ENCODE results near the gene YARS2.
A peak's percentile ranks its signal among the peaks of the same experiment; 100 is the strongest.
"Not testable (repeated sequence)": the region's sequence is repeated elsewhere in the genome, so short reads cannot be mapped to it uniquely, and the experiment has no call there.

YARS2 gene

DNA sequence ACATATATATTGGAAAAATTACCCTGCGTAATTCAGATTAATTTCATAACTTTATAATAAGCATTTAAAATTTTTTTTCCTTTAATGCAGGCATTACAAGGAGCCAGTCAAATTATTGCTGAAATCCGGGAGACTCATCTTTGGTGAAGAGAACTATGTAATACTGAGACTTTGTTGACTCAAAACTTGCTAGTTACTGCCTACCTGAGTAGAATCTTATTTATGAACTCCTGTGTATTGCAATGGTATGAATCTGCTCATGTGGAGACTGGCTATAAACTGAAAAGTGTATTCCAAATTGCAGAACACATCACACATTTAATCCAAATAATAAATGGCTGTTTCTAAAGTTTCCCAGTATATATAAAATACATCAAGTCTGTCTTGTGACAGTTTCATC is 12.4 kb downstream of the YARS2 start:
- no peak for DNase-seq (ENCODE audit: low spot score)

- no peak for DNase-seq (ENCODE audit: low spot score)
Measured at GRCh38 chr12:32742133-32742532, 13.6 kb downstream of the YARS2 start.

DNA sequence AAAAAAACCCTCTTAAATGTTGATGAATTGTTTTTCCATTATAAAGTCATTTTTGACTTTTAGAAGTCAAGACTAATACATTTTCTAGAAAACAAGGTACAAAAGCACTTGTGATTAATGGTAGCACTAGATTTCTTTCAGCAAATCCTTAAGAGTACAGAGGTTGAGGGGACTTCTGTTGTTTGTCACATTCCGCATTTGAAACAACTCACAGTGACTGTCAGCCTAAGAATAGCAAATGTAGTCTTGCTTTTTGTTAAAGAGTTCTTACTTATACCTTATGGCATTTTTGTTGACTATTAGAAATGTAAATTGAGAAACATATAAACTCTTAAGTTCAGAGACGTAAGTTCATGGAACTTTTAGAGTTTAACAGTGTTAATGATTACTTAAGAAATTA is 16.4 kb downstream of the YARS2 start:
- no peak for DNase-seq (ENCODE audit: low spot score)

DNA sequence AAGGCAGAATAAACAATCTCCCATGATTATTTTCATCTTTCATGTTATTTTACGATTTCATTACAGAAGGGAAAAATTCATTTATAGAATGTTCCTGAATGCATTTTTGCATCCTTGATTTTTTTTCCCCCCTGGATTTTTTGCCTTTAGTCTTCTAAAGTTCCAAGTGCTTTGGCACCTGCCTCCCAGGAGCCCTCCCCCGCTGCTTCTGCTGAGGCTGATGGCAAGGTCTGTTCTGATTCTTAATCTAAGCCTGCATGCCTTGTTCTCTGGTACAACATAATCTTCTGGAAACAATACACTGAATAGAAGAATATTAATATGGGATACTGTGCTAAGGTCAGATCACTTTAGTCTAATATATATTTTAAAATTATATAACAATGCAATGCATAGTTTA is 18.0 kb downstream of the YARS2 start:
- no peak for DNase-seq (ENCODE audit: low spot score)

GRCh38 chr12:32736445-32736844 is 19.3 kb downstream of the YARS2 start:
- DNase-seq (ENCODE audit: low spot score): no peak

- DNase-seq (ENCODE audit: low spot score): no peak
Measured at GRCh38 chr12:32734952-32735351, 20.7 kb downstream of the YARS2 start.

DNA sequence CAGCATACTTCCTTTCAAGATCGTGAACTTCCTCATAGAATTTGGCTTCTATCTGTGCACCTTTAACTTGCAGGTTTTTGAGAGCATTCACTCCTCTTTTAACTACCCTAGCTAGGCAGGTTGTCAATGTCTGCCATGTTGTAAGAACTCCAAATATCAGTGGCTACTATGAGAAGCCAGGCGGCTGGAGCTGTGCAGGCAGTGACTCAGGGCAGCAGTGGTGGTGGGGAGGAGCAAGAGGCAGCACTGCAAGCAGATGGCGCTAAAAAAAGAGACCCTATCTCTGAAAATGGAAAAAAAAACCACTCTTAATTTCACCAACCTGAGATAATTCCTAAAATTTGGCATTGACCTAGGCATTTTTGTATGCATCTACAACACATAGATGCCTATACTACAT is 28.5 kb downstream of the YARS2 start:
- DNase-seq (ENCODE audit: low spot score): no peak

GRCh38 chr12:32726286-32726685 is 29.4 kb downstream of the YARS2 start:
- no peak for DNase-seq (ENCODE audit: low spot score)

- DNase-seq (ENCODE audit: low spot score): not testable (repeated sequence)
Measured at GRCh38 chr12:32725308-32725707, 30.4 kb downstream of the YARS2 start.

- no peak for DNase-seq (ENCODE audit: low spot score)
Measured at GRCh38 chr12:32718926-32719325, 36.8 kb downstream of the YARS2 start.

DNA sequence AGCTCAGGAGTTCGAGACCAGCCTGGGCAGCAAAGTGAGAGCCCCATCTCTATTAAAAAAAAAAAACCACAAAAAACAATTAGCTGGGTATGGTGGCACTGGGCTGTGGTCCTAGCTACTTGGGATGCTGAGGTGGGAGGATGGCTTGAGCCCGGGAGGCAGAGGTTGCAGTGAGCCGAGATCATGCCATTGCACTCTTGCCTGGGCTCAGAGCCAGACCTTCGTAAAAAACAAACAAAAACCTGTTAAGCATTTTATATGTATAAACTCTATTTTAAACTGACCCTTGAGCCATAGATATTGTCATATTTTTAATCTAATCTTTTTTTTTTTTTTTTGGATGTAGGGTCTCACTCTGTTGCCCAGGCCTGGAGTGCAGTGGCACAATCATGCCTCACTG is 40.9 kb downstream of the YARS2 start:
- DNase-seq (ENCODE audit: low spot score): no peak

DNA sequence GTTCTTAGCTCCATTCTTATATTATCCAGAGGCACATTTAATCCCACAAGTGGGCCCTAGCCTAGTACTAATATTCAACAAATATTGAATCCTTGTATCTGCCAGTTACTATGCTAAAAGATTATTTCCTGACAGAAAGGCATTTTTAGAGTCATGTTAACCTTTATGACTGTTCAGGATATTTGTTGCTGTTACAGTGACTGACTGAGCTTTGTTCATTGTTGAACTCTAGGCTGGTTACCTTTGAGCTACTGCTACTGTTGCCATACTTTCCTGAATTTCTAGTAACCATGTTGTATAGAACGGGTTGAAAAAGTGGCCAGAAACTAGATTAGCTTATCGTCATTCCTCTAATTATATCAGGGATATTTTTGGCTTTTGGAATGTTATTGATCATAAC is 46.8 kb downstream of the YARS2 start:
- no peak for DNase-seq (ENCODE audit: low spot score)

DNA sequence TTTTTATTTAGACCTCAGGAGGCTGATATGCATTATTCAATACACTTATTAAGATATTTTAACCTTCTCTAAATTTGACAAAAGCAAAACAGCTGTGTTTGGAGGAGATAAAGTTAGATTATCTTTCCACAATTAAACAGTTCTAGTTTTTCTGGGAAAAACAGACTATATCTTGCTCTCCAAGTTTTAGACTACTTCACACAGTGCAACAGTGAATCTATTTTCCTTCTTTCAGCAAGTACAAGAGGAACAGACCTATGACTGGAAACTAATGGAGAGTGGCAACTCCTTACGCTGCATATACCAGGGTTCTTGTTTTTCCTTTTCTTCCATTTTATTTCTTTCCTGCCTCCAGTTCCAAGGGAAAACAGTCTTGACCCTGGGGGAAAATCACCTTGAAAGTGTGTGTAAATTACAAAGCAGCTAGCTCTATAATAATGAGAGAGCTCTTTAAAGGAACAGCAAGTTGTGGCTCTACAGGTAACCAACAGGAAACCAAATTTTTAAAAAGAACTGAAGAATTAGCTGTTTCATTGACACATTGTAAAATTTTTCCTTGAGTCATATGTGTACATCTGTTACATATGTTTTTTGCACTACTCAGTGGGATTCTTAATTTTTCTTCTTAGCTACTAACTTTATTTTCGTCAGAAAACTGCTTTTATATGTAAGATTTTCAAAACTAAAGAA is 49.2 kb downstream of the YARS2 start:
- DNase-seq (ENCODE audit: low spot score): no peak

GRCh38 chr12:32705783-32706182 is 49.9 kb downstream of the YARS2 start:
- no peak for DNase-seq (ENCODE audit: low spot score)

DNA sequence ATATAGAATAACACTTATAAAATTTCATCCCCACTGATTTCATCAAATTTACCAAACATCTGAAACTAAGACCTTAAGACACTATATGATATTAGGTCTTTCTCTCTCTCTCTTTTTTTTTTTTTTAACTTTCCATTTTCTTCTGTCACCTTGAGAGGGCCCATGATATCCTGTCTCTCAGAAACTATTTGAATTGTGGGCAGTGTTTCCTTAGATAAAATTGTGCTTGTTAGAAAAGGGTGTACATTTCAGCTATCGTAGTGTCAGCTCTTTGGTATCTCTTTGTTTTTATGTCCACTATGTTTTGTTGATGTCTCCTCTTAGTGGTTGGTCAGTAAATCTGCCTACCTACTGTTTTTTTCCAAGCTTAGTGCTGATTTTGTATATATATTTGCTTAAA is 52.8 kb downstream of the YARS2 start:
- DNase-seq (ENCODE audit: low spot score): no peak

DNA sequence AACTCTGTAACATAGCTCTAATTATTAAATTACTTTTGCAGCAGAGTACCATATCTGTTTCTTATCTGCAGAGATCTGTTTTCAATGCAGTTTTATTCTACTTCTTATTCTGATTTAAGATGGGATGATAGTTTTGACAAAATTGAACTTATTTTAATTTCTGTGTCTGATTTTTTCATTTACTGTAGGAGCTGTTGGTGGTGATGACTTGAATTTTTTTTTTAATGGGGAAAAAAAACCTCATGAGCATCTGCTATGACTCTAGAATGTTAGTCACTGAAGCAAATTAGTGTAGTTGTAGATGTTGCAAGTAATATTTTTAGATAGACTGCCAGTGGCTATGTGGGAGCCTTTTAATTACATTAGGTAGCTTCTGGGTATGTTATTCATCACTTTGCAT is 53.2 kb downstream of the YARS2 start:
- DNase-seq (ENCODE audit: low spot score): no peak

DNA sequence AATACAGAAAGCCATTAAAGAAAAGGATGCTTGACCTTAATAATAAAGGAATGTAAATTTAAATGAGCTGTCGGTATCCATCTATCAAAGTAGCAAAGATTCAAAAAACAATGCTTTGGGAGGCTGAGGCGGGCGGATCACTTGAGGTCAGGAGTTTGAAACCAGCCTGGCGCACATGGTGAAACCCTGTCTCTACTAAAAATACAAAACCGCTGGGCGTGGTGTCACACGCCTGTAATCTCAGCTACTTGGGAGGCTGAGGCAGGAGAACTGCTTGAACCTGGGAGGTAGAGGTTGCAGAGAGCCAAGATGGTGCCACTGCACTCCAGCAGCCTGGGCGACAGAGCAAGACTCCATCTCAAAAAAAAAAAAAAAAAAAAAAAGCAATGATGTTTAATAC is 56.3 kb downstream of the YARS2 start:
- not testable (repeated sequence) for DNase-seq (ENCODE audit: low spot score)

- DNase-seq (ENCODE audit: low spot score): peak; percentile 12
Measured at GRCh38 chr12:32698285-32698684, 57.4 kb downstream of the YARS2 start.

- DNase-seq (ENCODE audit: low spot score): no peak
Measured at GRCh38 chr12:32697445-32697844, 58.3 kb downstream of the YARS2 start.
